Tongue (tissue), 2 donors: ENCODE data around the gene SYNDIG1. TPM values are rescaled to one million over a fixed set of nuclear protein-coding genes. Genes with fewer than 3 reads are reported as not detected.

Experiments used
- DNase-seq: peaks from one replicate; pipeline ENCODE4 v3.0.0-alpha.2; 2015
- total RNA-seq: library from RNA; depleted of rRNA; stranded (reverse); fragments of >200 nt; gene quantifications from one replicate; pipeline ENCODE4 v1.2.3, GENCODE V29; 2014

The SYNDIG1 gene
- total RNA-seq, 1 donor from 2014 or later: 8.6 TPM

GRCh38 chr20:24694157-24694726 lies 224.8 kb downstream of the SYNDIG1 start:
- DNase-seq: no peak

GRCh38 chr20:24694727-24695528 lies 225.5 kb downstream of the SYNDIG1 start:
- no peak for DNase-seq

- DNase-seq: no peak
Observed at GRCh38 chr20:24695529-24696225, 226.2 kb downstream of the SYNDIG1 start.

GRCh38 chr20:24696396-24696795 lies 227.0 kb downstream of the SYNDIG1 start:
- no peak for DNase-seq

- DNase-seq: no peak
Observed at GRCh38 chr20:24697411-24697810, 228.0 kb downstream of the SYNDIG1 start.

GRCh38 chr20:24698189-24698588 lies 228.8 kb downstream of the SYNDIG1 start:
- peak; percentile 66 for DNase-seq

- no peak for DNase-seq
Observed at GRCh38 chr20:24698706-24699206, 229.3 kb downstream of the SYNDIG1 start.

GRCh38 chr20:24699321-24700165 lies 230.1 kb downstream of the SYNDIG1 start:
- no peak for DNase-seq

- no peak for DNase-seq
Observed at GRCh38 chr20:24700166-24700860, 230.9 kb downstream of the SYNDIG1 start.

- DNase-seq: no peak
Observed at GRCh38 chr20:24701027-24701426, 231.6 kb downstream of the SYNDIG1 start.

GRCh38 chr20:24701668-24702067 lies 232.2 kb downstream of the SYNDIG1 start:
- DNase-seq: no peak

GRCh38 chr20:24702501-24703283 lies 233.3 kb downstream of the SYNDIG1 start:
- DNase-seq: no peak

GRCh38 chr20:24703284-24703610 lies 233.8 kb downstream of the SYNDIG1 start:
- no peak for DNase-seq

GRCh38 chr20:24704899-24705298 lies 235.5 kb downstream of the SYNDIG1 start:
- DNase-seq: no peak

- no peak for DNase-seq
Observed at GRCh38 chr20:24705486-24705885, 236.1 kb downstream of the SYNDIG1 start.

- DNase-seq: peak; percentile 92
Observed at GRCh38 chr20:24708411-24709295, 239.2 kb downstream of the SYNDIG1 start.
